Measurements from ENCODE around the gene NID2. TPM values are rescaled to one million over a fixed set of nuclear protein-coding genes. Genes with fewer than 3 reads are reported as not detected.

The NID2 gene
- total and polyA plus RNA-seq, 9 of the 15 experiments (the other 6 are each of a cell fraction or from before 2014, with no cell fraction given) = 0.04 to 0.45 (median 0.16) TPM; not detected in 3

DNA sequence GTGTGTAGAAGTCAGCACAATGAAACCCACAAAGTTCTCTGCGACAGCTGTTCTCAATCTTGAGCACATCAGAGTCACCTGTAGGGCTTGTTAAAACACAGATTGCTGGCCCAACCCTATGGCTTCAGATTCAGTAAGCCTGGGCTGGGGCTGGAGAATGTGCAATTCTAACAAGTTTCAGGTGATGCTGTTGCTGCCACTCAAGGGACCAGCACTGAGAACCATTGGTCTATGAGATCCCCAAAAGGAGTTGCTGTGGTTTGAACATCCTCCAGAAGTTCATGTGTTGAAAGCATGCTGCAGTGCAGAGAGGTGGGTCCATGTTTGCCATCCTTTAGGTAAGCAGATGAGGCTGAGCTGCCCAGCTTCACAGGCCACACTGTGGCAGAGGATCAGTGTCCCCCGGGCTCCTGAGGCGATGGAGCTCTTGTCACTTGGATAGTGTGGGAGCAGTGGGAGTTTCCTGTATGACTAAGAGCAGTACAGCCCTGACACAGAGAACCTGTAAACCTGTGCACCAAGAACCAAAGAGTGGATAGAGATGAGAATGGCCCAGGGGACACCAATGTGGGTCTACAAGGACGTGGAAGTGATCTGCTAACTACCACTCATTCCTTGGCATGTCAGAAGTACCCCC lies 87.5 kb downstream of the NID2 start (continued):
- TF ChIP-seq, protein P1, sequence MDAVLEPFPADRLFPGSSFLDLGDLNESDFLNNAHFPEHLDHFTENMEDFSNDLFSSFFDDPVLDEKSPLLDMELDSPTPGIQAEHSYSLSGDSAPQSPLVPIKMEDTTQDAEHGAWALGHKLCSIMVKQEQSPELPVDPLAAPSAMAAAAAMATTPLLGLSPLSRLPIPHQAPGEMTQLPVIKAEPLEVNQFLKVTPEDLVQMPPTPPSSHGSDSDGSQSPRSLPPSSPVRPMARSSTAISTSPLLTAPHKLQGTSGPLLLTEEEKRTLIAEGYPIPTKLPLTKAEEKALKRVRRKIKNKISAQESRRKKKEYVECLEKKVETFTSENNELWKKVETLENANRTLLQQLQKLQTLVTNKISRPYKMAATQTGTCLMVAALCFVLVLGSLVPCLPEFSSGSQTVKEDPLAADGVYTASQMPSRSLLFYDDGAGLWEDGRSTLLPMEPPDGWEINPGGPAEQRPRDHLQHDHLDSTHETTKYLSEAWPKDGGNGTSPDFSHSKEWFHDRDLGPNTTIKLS (IDR thresholded peaks at IDR 0.05; ENCODE audit: borderline replicate concordance, low read depth) = no peak
- no peak for TF ChIP-seq SREBF1 (IDR thresholded peaks at IDR 0.05; ENCODE audit: borderline replicate concordance, low read depth, low read length)
- TF ChIP-seq, protein P2, sequence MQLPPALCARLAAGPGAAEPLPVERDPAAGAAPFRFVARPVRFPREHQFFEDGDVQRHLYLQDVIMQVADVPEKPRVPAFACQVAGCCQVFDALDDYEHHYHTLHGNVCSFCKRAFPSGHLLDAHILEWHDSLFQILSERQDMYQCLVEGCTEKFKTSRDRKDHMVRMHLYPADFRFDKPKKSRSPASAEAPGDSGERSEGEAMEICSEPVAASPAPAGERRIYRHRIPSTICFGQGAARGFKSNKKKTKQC (CRISPR knock-in tag; IDR thresholded peaks at IDR 0.05) = no peak

DNA sequence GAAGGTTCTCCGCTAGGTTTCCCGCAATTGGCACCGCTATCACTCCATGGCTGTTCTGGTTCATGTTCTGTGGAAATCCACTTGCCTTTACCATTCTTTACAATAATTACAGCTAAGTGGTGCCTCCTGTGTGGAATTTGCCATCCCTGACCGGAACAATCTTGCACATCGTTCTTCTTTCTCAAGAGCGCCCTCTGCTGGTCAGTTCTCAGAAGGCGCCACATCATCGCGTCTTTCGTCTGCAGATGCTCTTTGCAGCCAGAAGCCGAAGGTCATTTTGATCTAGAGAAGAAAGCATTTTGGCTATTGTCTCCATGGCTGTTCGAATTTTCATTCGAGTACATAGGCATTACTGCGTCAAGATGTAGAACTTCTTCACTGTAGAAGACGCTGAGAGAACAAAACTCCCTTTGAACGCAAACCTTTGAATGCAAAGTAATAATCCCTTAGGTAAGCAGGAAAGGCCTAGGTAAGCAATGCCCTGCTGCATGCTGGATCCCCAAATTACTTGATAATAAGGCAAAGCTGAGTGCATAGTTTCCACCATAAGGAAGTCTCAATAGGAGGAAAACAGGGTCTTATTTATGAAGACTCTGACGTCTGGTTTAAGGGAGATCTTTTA lies 89.7 kb downstream of the NID2 start:
- Histone ChIP-seq H3K4me3 (no peak overlapping the region), H3K27me3 (ENCODE audit: control insufficient read depth in 2 of 2, insufficient read depth in 2 of 2, low read length in 2 of 2) (peaks cover 3 to 10% of the 10 kb centered on the region in 2 experiments; a peak in 3 of 5 replicates), H4K20me1 (replicated peaks; ENCODE audit: control insufficient read depth, insufficient read depth, low read length) (no peaks in the 10 kb centered on the region), H3K9me3 (replicated peaks; ENCODE audit: control insufficient read depth, insufficient read depth, low read depth, low read length) (no peaks in the 10 kb centered on the region), H2AFZ (ENCODE audit: low read depth, low read length) (no peak overlapping the region), H3K4me2 (ENCODE audit: insufficient read depth, low read length) (no peak overlapping the region), H3K9me1 (ENCODE audit: control insufficient read depth, insufficient read depth, low read length) (no peaks in the 10 kb centered on the region), H3K36me3 (ENCODE audit: control insufficient read depth, insufficient read depth, low read length) (no peaks in the 10 kb centered on the region), H3K79me2 (ENCODE audit: control insufficient read depth, insufficient read depth, low read length) (no peaks in the 10 kb centered on the region), H3K4me1 (replicated peaks in 1 of 2; ENCODE audit: control insufficient read depth in 2 of 2, insufficient read depth in 2 of 2, low read length in 2 of 2) (no peaks in the 10 kb centered on the region), H3K9ac (ENCODE audit: insufficient read depth in 1 of 2, low read depth in 2 of 2, low read length in 2 of 2) (no peak overlapping the region), H3K27ac (ENCODE audit: extremely low read depth, low read depth, low read length) (no peak overlapping the region)
- WGBS (ENCODE audit: insufficient coverage, low coverage, missing lambda C conversion rate) = 9% methylated on average over 17 of the region's 17 CpGs
- ChIA-PET POLR2A (no interaction called here), CTCF (ENCODE audit: low intra/inter-chr PET ratio) (interaction anchor here (0.7 kb wide), 1 partner anchor 696 kb away, joined by 3 read pairs; no protein-coding TSS in a partner anchor)
- DNase-seq (ENCODE audit: extremely low read depth in 1 of 4, low spot score in 3 of 4) = peak; percentile 42 to 73 (median 60)
- FAIRE-seq = peak; percentile 69
- ATAC-seq = peak; percentile 86
- intact Hi-C loops (cut with micrococcal nuclease) (loop anchor here (5.0 kb wide), 1 partner anchor 197 kb away; no protein-coding TSS in a partner anchor), in situ Hi-C loops (cut with MboI) (no loop called here)
- no TSS peak for BruUV-seq (replicated peaks)
- TF ChIP-seq NR4A1 (CRISPR knock-in tag; IDR thresholded peaks at IDR 0.05) = no peak
- no peak for TF ChIP-seq NR4A1 (tag; IDR thresholded peaks at IDR 0.05)
- no peak for TF ChIP-seq KAT2B (IDR thresholded peaks at IDR 0.05; ENCODE audit: low read depth, low read length)
- TF ChIP-seq, protein P3, sequence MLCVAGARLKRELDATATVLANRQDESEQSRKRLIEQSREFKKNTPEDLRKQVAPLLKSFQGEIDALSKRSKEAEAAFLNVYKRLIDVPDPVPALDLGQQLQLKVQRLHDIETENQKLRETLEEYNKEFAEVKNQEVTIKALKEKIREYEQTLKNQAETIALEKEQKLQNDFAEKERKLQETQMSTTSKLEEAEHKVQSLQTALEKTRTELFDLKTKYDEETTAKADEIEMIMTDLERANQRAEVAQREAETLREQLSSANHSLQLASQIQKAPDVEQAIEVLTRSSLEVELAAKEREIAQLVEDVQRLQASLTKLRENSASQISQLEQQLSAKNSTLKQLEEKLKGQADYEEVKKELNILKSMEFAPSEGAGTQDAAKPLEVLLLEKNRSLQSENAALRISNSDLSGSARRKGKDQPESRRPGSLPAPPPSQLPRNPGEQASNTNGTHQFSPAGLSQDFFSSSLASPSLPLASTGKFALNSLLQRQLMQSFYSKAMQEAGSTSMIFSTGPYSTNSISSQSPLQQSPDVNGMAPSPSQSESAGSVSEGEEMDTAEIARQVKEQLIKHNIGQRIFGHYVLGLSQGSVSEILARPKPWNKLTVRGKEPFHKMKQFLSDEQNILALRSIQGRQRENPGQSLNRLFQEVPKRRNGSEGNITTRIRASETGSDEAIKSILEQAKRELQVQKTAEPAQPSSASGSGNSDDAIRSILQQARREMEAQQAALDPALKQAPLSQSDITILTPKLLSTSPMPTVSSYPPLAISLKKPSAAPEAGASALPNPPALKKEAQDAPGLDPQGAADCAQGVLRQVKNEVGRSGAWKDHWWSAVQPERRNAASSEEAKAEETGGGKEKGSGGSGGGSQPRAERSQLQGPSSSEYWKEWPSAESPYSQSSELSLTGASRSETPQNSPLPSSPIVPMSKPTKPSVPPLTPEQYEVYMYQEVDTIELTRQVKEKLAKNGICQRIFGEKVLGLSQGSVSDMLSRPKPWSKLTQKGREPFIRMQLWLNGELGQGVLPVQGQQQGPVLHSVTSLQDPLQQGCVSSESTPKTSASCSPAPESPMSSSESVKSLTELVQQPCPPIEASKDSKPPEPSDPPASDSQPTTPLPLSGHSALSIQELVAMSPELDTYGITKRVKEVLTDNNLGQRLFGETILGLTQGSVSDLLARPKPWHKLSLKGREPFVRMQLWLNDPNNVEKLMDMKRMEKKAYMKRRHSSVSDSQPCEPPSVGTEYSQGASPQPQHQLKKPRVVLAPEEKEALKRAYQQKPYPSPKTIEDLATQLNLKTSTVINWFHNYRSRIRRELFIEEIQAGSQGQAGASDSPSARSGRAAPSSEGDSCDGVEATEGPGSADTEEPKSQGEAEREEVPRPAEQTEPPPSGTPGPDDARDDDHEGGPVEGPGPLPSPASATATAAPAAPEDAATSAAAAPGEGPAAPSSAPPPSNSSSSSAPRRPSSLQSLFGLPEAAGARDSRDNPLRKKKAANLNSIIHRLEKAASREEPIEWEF (CRISPR knock-in tag; IDR thresholded peaks at IDR 0.05) = no peak

Measured in K562 (cell line).